K562 (cell line): ENCODE results near the gene TPRG1L.

Experiments used
- ARID4B ChIP-seq: sonication (generic); formaldehyde crosslinking; IDR thresholded peaks from 2 replicates; pipeline ENCODE4 v1.8.0; 2022; ENCODE audit warnings: mild to moderate bottlenecking, missing genetic modification reagents
- CBX3 ChIP-seq, 2 experiments: IDR thresholded peaks; 1 replicate in 1 of 2; 2 replicates in 1 of 2; pipeline ENCODE4 v1.6.1; 2012; ENCODE audit warnings: inconsistent platforms in 2 of 2, low read length in 2 of 2, borderline replicate concordance in 1 of 2, control low read depth in 1 of 2
- CHD2 ChIP-seq: IDR thresholded peaks from 2 replicates; pipeline ENCODE4 v1.6.1; 2011; ENCODE audit warnings: low read depth, low read length
- HMGN3 ChIP-seq: IDR thresholded peaks from 2 replicates; pipeline ENCODE4 v1.6.1; 2011; ENCODE audit warnings: borderline replicate concordance, low read depth, mild to moderate bottlenecking, mixed read lengths, low read length; ENCODE audit not compliant: insufficient read length; ENCODE audit errors: extremely low read depth
- RBFOX2 ChIP-seq: fragments of 200-400 bp; formaldehyde crosslinking; IDR thresholded peaks from 2 replicates; pipeline ENCODE4 v1.6.1; 2017; ENCODE audit warnings: low read depth, mild to moderate bottlenecking, low read length, moderate library complexity
- TBP ChIP-seq: optimal IDR thresholded peaks from 2 replicates; pipeline ENCODE3; 2011; ENCODE audit warnings: low read depth, low read length, improper control_type of control experiment
- ZFP91 ChIP-seq: sonication (generic); formaldehyde crosslinking; IDR thresholded peaks from 2 replicates; pipeline ENCODE4 v1.8.0; 2022; ENCODE audit warnings: mild to moderate bottlenecking, missing genetic modification reagents
- ZNF584 ChIP-seq: fragments of 200-800 bp; sonication (Bioruptor generic); IDR thresholded peaks from 2 replicates; pipeline ENCODE4 v1.6.1; 2016; ENCODE audit warnings: low read depth, mild to moderate bottlenecking, missing genetic modification characterization, missing compliant biosample characterization
- TF ChIP-seq, protein P1 (sequence below), 3 experiments: IDR thresholded peaks in 2 of 3; conservative IDR thresholded peaks in 1 of 3; 2 replicates each; pipeline ENCODE4 v1.5.1; 2011 to 2012; ENCODE audit warnings: low read length in 3 of 3, mild to moderate bottlenecking in 3 of 3, control low read depth in 2 of 3, improper control_type of control experiment in 1 of 3, inconsistent platforms in 1 of 3, low read depth in 1 of 3, mixed read lengths in 1 of 3, moderate library complexity in 1 of 3; ENCODE audit not compliant: insufficient read depth in 2 of 3

GRCh38 chr1:3600354-3600753, 24.5 kb upstream of the TPRG1L start:
- TF ChIP-seq CHD2 = no peak
- TF ChIP-seq ZFP91 (CRISPR knock-in tag) = no peak
- TF ChIP-seq, protein P1, sequence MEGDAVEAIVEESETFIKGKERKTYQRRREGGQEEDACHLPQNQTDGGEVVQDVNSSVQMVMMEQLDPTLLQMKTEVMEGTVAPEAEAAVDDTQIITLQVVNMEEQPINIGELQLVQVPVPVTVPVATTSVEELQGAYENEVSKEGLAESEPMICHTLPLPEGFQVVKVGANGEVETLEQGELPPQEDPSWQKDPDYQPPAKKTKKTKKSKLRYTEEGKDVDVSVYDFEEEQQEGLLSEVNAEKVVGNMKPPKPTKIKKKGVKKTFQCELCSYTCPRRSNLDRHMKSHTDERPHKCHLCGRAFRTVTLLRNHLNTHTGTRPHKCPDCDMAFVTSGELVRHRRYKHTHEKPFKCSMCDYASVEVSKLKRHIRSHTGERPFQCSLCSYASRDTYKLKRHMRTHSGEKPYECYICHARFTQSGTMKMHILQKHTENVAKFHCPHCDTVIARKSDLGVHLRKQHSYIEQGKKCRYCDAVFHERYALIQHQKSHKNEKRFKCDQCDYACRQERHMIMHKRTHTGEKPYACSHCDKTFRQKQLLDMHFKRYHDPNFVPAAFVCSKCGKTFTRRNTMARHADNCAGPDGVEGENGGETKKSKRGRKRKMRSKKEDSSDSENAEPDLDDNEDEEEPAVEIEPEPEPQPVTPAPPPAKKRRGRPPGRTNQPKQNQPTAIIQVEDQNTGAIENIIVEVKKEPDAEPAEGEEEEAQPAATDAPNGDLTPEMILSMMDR (IDR thresholded peaks at IDR 0.05 in 2 of 3, conservative IDR thresholded peaks at IDR 0.05 in 1 of 3; ENCODE audit: insufficient read depth in 2 of 3, low read depth in 1 of 3, low read length in 3 of 3) = no peak
- TF ChIP-seq HMGN3 = no peak
- TF ChIP-seq ZNF584 (CRISPR knock-in tag) = no peak
- TF ChIP-seq CBX3 (IDR thresholded peaks at IDR 0.05; ENCODE audit: borderline replicate concordance in 1 of 2, low read length in 2 of 2) = no peak
- TF ChIP-seq ARID4B (CRISPR knock-in tag) = no peak
- TF ChIP-seq RBFOX2 = no peak
- no peak for TF ChIP-seq TBP
